NCI-H1092 treated with DMSO at 0.1 percent for 48 hours (cell line): ENCODE data around the gene CDKN1A.
A peak's percentile ranks its signal among the peaks of the same experiment; 100 is the strongest.

Experiments
- DNase-seq: peaks from one replicate; lab custom pipeline; 2025; lab: John Stamatoyannopoulos, UW

The CDKN1A gene

DNA sequence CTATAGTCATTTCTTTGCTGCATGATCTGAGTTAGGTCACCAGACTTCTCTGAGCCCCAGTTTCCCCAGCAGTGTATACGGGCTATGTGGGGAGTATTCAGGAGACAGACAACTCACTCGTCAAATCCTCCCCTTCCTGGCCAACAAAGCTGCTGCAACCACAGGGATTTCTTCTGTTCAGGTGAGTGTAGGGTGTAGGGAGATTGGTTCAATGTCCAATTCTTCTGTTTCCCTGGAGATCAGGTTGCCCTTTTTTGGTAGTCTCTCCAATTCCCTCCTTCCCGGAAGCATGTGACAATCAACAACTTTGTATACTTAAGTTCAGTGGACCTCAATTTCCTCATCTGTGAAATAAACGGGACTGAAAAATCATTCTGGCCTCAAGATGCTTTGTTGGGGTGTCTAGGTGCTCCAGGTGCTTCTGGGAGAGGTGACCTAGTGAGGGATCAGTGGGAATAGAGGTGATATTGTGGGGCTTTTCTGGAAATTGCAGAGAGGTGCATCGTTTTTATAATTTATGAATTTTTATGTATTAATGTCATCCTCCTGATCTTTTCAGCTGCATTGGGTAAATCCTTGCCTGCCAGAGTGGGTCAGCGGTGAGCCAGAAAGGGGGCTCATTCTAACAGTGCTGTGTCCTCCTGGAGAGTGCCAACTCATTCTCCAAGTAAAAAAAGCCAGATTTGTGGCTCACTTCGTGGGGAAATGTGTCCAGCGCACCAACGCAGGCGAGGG is 594 bp upstream of the CDKN1A start:
- no peak for DNase-seq

DNA sequence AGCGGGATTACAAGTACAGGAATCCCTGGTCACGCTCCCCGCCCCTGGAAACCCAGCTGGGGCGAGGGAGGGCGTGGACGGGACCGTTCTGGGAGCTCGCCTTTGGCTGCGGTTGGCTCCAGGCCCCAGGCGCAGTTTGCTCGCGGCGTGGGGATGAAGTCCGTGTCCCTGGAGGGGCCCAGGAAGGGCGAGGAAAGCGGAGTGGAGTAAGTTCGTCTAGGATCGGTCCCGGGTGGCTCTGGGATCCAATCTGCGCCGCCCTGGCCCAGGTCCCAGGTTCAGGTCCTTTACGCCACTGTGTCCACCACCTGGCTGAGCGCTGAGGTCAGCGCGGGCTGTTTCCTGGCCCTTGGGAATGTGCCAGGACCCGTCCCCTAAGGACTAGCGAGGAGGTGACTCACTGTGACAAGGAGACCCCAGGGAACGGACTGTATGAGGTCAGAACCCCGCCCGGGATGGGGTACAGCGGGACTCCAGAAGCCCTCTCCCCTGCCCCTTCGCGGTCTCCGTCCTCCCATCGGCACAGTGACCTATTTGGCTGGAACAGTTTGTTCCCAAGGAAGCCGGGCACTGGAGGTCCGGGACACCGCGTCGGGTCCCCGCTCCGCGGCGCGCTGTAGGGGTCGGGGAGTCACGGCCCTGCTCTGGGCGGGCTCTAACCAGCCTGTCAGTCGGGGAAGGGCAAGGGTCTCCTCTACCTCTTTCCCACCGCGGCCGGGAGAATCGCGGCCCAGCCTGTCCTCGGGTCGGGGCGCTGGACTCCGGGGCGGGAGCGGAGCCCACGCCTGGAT is 724 bp downstream of the CDKN1A start:
- peak; percentile 24 for DNase-seq

DNA sequence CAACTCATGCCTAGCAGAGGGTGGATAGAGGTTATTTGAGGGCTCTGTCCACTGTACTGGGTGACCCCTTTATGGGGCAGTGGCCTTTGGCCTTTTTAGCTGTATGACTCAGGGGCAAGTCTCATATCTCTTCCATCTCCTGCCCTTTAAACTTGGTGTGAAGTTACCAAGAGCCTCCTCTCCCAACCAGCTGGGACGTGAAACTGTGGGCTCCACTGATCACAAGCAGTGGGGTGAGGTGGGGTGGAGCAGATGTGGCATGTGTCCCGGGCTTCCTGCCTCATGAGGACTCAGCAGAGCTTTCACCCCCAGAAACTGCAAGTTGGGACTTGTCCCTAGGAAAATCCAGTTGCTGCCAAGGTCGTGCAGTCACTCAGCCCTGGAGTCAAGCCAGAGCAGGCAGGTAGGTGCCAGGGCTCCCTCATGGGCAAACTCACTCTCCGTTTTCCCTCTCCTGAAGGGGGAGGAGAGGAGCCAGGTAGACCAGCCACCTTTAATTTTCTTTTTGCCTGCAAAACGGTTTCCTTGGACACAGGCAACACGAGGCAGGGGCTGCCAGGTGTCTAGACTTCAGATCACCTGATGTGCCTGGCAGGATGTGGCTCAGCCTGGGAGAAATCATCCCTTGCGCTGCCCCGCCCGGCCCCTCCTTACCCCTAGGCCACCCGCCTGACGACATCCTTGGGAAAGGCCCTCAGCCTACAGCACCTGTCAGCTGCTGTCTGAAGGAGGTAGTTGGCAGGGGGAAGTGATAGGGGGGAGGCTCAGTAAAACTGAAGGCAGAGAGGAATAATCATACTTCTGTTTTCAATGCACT is 4.0 kb downstream of the CDKN1A start:
- DNase-seq: no peak

DNA sequence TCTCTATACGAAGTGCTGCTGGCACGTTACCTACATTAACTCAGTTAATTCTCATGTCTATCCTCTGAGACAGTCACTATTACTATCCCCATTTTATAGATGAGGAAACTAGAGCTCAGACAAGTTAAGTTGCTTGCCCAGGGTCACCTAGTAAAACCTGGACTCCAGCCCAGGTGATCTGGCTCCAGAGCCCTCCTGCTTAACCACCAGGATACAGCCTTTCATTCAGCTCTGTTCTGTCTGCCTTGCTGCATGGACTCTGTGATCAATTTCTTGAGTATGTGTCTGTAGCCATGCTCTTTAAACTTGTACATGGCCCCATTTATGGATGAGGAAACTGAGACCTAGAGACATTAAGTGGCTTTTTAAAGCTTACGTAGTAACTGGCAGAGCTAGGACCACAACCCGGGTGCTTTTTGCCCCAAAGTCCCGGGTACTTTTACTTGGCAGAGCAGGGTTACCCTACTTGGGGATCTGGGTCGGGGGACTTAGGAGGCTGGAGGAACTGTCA is 4.7 kb downstream of the CDKN1A start:
- DNase-seq: no peak

DNA sequence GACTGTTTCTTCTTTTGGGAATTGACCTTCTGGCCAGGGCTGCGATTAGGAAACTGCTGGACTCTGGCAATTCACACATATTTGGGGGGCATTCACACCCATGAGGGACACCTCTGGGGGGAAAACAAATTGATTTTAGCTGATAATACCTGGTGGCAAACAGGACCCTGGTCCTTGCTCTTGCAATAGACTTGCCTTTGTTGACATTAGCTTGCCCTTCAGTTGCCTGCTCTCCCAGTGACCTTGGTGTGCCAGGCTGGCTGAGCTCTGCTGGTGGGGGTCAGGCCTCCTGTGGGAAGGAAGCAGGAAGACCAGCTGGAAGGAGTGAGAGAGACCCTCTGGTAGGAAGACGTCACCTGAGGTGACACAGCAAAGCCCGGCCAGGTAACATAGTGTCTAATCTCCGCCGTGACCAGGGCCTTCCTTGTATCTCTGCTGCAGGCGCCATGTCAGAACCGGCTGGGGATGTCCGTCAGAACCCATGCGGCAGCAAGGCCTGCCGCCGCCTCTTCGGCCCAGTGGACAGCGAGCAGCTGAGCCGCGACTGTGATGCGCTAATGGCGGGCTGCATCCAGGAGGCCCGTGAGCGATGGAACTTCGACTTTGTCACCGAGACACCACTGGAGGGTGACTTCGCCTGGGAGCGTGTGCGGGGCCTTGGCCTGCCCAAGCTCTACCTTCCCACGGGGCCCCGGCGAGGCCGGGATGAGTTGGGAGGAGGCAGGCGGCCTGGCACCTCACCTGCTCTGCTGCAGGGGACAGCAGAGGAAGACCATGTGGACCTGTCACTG is 5.3 kb downstream of the CDKN1A start:
- no peak for DNase-seq

DNA sequence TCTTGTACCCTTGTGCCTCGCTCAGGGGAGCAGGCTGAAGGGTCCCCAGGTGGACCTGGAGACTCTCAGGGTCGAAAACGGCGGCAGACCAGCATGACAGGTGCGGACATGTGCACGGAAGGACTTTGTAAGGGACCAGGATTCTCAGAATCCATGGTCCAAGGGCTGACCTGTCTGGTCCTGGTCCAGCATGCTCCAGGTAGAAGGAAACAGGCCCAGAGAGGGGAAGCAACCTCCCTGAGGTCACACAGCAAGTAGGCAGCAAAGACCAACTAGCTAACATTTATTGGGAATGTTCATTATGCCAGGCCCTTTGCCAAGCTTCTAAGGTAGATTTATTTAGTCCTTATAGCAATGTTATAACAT is 5.9 kb downstream of the CDKN1A start:
- no peak for DNase-seq

DNA sequence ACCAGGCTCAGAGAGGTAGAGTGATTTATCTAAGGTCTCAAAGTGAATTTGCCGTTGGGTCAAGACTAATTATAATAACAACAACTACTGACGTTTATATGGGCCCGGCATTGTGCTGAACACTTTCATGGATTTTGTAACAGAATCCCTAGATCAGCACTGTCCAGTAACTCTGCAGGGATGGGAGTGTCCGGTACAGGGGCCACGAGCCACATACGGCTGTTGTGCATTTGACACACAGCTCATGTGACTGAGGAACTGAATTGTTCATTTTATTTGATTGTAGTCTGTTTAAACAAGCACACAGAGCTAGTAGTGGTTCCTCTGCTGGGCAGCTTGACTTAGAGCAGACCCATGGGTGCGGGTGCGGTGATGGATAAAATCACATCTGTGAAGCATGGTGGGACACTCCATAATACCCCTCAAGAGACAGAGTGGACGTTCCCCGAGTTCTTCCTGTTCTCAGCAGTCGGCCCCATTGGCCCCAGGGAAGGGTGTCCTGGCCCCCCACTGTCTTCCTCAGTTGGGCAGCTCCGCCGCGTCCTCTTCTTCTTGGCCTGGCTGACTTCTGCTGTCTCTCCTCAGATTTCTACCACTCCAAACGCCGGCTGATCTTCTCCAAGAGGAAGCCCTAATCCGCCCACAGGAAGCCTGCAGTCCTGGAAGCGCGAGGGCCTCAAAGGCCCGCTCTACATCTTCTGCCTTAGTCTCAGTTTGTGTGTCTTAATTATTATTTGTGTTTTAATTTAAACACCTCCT is 6.8 kb downstream of the CDKN1A start:
- DNase-seq: no peak

DNA sequence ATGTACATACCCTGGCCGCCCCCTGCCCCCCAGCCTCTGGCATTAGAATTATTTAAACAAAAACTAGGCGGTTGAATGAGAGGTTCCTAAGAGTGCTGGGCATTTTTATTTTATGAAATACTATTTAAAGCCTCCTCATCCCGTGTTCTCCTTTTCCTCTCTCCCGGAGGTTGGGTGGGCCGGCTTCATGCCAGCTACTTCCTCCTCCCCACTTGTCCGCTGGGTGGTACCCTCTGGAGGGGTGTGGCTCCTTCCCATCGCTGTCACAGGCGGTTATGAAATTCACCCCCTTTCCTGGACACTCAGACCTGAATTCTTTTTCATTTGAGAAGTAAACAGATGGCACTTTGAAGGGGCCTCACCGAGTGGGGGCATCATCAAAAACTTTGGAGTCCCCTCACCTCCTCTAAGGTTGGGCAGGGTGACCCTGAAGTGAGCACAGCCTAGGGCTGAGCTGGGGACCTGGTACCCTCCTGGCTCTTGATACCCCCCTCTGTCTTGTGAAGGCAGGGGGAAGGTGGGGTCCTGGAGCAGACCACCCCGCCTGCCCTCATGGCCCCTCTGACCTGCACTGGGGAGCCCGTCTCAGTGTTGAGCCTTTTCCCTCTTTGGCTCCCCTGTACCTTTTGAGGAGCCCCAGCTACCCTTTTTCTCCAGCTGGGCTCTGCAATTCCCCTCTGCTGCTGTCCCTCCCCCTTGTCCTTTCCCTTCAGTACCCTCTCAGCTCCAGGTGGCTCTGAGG is 7.6 kb downstream of the CDKN1A start:
- DNase-seq: no peak

DNA sequence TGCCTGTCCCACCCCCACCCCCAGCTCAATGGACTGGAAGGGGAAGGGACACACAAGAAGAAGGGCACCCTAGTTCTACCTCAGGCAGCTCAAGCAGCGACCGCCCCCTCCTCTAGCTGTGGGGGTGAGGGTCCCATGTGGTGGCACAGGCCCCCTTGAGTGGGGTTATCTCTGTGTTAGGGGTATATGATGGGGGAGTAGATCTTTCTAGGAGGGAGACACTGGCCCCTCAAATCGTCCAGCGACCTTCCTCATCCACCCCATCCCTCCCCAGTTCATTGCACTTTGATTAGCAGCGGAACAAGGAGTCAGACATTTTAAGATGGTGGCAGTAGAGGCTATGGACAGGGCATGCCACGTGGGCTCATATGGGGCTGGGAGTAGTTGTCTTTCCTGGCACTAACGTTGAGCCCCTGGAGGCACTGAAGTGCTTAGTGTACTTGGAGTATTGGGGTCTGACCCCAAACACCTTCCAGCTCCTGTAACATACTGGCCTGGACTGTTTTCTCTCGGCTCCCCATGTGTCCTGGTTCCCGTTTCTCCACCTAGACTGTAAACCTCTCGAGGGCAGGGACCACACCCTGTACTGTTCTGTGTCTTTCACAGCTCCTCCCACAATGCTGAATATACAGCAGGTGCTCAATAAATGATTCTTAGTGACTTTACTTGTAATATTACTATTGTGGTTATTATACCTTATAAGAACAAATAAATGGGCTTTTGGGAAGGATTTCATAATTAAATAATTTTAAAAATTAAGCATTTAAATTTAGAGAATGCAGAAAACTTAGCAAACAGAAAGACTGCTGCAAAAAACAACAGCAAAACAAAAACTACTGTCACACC is 8.4 kb downstream of the CDKN1A start:
- no peak for DNase-seq

DNA sequence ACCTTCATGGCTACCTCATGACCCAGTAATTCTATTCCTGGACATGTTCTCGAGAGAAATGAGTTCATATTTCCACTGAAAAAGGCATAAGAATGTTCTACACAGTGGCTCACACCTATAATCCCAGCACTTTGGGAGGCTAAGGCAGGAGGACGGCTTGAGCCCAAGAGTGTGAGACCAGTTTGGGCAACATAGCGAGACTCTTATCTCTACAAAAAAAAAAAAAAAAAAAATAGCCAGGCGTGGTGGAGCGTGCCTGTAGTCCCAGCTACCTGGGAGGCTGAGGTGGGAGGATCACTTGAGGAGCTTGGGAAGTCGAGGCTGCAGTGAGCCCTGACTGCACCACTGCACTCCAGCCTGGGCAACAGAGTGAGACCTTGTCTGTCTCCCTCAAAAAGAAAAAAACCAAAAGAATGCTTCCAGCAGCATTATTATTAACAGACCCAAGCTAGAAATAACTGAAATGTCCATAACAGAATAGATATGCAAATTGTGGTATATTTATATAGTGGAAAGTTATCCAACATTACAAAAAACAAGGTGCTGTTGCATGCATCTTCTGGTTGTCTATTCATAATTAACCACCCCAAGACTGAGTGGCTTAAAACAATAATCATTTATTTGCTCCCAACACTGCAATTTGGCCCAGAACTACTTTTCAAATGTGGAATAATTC is 9.7 kb downstream of the CDKN1A start:
- DNase-seq: no peak

DNA sequence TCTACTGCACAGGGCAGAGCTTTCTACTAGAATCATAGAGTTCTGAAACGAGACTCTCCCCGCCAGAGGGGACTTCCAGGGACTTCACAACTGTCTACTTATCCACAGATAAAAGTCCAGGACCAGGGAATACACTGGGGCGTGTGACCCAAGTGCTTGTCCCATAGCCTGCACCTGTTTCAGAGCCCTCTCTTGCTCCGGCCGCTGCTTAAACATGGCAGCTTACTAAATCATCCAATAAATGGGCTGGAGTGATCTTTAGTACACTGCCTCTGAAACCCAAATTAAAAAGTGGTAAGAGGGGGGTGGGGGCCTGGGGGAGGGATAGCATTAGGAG is 10.2 kb downstream of the CDKN1A start:
- DNase-seq: no peak

DNA sequence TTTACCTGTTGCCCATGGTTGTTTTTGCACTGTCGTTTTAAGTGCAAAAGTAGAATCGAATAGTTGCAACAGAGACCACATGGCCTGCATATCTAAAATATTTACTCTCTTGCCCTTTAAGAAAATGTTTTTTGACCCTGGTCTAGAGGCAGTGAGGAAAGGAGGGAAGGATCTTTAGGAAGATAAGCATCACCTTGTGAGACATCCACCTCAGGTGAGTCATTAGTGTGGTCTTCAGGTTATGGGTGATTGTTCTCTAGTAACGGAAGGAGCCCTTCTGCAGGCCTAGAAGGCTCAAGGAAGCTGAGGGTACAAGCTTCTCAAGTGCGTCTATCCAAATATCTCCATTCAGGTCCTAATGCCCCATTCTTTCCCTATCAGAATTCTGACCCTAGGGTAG is 12.5 kb downstream of the CDKN1A start:
- DNase-seq: no peak

DNA sequence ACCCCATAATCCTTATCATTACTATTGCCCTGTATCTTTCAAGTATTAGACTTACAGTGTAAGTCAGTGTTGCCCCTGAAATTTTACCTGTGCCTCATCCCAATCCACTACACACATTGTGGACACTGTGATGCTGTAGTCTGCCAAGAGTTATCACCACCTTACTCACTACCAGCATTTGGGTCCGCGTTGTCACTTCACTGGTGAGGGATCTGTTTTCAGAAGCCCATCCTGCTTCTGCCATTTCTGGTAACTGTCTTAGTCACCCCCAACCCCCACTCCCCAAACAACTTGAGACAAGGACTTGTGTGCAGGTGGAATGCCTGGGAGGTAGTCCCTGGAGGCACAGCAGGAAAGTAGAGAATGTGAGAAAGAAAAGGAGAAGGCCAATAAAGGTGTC is 13.1 kb downstream of the CDKN1A start:
- DNase-seq: no peak

DNA sequence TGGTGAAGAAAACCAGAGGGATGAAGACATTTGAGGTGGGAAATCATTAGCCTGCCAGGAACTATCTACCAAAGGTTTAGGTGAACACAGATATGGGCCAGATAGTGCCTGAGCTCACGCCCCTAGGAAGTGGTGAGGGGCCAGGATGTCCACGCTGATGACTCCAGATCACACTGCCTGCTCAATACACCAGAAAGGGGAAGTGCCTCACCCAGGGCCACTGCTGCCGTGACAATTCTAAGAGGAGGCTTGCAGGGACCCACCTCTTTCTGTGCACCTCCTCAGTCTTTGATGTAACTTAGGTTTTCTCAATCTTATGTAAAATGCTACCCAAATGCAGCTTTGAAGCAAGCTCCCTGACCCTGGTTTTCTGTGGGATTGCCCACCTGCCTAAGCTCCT is 13.7 kb downstream of the CDKN1A start:
- DNase-seq: no peak

DNA sequence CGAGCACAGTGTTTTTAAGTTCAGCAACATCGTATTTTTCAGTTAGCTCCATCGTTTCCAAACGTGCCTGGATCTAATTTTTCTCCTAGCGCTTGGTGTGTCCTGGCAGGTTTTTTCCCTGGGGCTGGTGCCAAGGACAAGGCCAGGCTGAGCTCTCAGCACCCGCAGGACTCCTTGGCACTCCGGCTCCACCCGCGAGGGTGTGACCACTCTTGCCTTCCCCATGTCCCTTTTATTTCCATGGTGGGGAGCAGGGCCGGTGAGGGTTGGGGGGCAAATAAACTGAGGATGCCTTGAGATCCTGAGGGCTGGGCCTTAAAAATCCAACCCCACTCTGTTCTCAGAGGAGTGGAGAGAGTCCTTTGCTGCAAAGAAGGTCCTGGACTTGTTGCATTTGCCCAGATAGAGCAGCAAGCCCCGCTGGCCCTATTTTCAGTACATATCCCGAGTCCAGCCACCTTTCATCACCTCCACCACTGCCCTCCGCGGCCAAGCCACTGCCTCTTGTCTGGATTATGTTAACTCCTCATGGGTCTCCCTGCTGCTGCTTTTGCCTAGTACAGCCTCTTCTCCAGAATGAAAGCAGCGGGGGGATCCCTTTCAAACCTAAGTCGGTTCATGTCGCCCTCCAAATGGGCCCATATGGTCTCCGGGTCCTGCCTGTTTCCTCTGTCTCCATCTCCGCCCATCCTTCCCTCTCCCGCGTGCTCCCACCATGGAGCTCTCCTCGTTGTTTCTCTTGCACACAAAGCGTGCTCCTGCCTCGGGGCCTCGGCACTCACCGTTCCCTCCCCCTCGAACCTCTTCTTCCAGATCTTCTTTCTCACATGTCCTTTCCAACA is 14.6 kb downstream of the CDKN1A start:
- DNase-seq: no peak

DNA sequence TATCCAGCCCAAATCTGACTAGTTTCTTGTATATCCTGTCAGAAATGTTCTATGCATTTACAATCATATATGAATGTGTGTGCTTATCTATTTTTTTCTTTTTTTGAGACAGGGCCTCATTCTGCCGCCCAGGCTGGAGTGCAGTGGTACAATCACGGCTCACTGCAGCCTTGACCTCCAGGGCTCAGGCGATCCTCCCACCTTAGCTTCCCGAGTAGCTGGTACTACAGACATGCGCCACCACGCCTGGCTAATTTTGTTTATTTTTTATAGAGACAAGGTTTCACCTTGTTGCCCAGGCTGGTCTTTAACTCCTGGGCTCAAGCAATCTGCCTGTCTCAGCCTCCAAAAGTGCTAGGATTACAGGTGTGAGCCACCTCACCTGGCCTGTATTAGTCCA is 16.1 kb downstream of the CDKN1A start:
- no peak for DNase-seq

DNA sequence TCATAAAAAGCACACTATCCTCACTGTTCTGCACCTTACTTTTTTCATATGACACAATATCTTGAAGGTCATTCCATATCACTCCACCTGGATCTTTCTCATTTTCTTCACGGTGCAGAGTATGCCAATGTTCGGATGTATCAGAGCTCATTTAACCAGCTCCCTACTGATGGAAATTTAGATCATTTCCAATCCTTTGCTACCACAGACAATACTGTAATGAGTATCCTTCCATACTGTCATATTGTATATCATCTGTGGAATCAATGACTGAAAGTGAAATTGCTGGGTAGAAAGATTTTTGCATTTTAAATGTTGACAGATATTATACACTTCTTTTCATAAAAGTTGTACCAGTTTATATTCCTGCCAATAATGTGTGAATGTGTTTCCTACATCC is 16.9 kb downstream of the CDKN1A start:
- DNase-seq: no peak

DNA sequence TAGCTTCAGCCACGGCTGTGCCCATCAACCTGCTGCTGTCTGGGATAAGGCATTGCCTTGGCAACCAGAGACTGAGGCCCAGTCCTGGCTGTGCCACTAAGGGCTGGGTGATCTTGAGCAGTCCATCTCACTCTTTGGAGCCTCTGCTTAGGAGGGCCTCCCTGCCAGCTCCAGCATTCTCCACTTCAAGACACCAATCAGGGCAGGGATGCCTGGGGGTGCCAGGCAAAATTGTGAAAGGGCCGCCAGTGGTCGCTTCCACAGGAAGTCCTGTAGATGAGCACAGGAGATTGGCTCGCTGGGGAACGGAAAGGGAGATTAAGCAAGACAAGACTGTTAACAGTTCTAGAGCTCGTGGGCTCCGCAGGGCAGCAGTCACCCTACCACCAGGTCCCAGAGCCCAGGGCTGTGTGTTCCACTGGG is 19.0 kb downstream of the CDKN1A start, which contains the start of gene RAB44:
Gene RAB44, plus strand, starts transcription at position 346 of the 423 bp plus-strand sequence. CDS start 6,410 bp downstream, outside the sequence.
- DNase-seq: no peak
